Measurements from ENCODE around the gene APOBEC3B.
A peak's percentile ranks its signal among the peaks of the same experiment; 100 is the strongest.
"Not testable (repeated sequence)": the region's sequence is repeated elsewhere in the genome, so short reads cannot be mapped to it uniquely, and the experiment has no call there.

The APOBEC3B gene

DNA sequence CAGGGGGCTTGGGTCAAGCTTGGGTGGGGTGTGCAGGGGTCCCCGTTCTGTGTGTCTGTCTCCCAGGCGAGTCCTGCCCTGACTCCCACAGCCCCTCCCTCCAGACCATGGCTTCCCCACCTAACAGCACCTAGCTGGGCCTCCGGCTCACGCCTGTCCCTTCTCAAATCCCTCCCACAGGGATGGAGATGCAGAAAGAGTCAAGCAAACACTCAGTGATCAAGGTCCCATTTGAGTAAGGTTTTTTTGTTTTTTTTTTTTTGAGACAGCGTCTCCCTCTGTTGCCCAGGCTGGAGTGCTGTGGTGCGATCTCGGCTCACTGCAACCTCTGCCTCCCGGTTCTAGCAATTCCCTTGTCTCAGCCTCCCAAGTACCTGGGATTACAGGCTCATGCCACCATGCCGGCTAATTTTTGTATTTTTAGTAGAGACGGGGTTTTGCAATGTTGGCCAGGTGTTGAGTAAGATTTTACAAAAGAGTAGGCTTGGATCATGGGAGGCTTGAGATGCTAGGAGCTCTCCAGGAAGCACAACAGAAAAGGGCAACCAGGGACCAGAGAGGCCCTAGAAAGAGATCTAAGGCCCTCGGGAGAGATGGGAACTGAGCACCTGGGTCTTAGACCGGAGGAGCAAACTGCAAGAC, 44.5 kb downstream of the APOBEC3B start:
- H3K4me1 ChIP-seq (ENCODE audit: control insufficient read depth, insufficient read depth, low read length) = peaks cover 4% of the 10 kb centered on the region
- no peak for DNase-seq (ENCODE audit: low read depth)
- H3K9ac ChIP-seq (ENCODE audit: low read length) = no peak overlapping the region
- no peaks in the 10 kb centered on the region for H3K36me3 ChIP-seq (ENCODE audit: control insufficient read depth, insufficient read depth, low read length, severe bottlenecking)
- H3K4me3 ChIP-seq (ENCODE audit: low read length) = no peak overlapping the region
- H3K9me3 ChIP-seq (ENCODE audit: control insufficient read depth, low read length) = no peaks in the 10 kb centered on the region
- no peaks in the 10 kb centered on the region for H3K27me3 ChIP-seq (replicated peaks; ENCODE audit: control insufficient read depth, insufficient read depth, low read length)

DNA sequence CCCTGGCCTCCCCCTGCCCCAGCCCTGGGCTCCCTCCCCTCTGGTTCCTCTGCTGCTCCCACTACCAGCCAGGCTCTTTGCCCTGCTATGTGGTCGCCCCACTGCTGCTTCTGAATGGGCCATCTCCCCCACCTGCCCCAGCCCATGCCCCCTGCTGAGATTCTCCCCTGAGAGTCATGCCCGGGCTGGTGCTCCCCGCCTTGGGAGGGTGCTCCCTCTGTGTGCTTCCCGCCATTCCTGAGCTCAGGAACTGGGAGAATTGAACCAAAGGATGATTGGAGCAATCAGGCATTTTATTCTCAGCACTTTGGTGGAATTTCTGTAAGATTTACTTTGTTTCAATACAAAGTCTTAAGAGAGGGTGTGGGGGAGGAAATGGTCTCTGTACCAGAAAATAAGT, 45.6 kb downstream of the APOBEC3B start:
- Histone ChIP-seq H3K9me3 (ENCODE audit: control insufficient read depth, low read length) (no peaks in the 10 kb centered on the region), H3K27me3 (replicated peaks; ENCODE audit: control insufficient read depth, insufficient read depth, low read length) (no peaks in the 10 kb centered on the region), H3K4me3 (ENCODE audit: low read length) (no peak overlapping the region), H3K4me1 (ENCODE audit: control insufficient read depth, insufficient read depth, low read length) (no peaks in the 10 kb centered on the region), H3K9ac (ENCODE audit: low read length) (no peak overlapping the region), H3K36me3 (ENCODE audit: control insufficient read depth, insufficient read depth, low read length, severe bottlenecking) (no peaks in the 10 kb centered on the region)
- no peak for DNase-seq (ENCODE audit: low read depth)

DNA sequence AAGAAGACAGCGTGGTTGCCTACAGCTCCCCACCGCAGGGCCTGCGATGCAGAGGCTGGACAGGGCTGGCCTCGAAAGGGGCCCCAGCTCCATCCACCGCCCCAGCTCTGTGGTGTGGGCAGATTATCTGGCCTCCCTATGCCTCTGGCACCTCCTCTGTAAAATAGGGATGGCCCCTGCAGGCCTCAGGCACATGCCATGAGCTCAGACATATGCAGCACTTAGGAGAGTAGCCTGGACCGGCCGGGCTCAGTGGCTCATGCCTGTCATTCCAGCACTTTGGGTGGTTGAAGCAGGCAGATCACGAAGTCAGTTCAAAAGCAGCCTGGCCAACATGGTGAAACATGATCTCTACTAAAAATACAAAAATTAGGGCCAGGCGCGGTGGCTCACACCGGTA, 46.1 kb downstream of the APOBEC3B start:
- DNase-seq (ENCODE audit: low read depth) = peak; percentile 51

GRCh38 chr22:39029227-39029626, 47.1 kb downstream of the APOBEC3B start:
- H3K36me3 ChIP-seq (ENCODE audit: control insufficient read depth, insufficient read depth, low read length, severe bottlenecking) = no peaks in the 10 kb centered on the region

More for the DNA sequence above, 46.1 kb downstream of the APOBEC3B start:
- no peak overlapping the region for H3K9ac ChIP-seq (ENCODE audit: low read length)
- no peaks in the 10 kb centered on the region for H3K36me3 ChIP-seq (ENCODE audit: control insufficient read depth, insufficient read depth, low read length, severe bottlenecking)
- no peaks in the 10 kb centered on the region for H3K4me1 ChIP-seq (ENCODE audit: control insufficient read depth, insufficient read depth, low read length)
- H3K27me3 ChIP-seq (replicated peaks; ENCODE audit: control insufficient read depth, insufficient read depth, low read length) = no peaks in the 10 kb centered on the region
- H3K4me3 ChIP-seq (ENCODE audit: low read length) = no peak overlapping the region
- H3K9me3 ChIP-seq (ENCODE audit: control insufficient read depth, low read length) = no peaks in the 10 kb centered on the region

DNA sequence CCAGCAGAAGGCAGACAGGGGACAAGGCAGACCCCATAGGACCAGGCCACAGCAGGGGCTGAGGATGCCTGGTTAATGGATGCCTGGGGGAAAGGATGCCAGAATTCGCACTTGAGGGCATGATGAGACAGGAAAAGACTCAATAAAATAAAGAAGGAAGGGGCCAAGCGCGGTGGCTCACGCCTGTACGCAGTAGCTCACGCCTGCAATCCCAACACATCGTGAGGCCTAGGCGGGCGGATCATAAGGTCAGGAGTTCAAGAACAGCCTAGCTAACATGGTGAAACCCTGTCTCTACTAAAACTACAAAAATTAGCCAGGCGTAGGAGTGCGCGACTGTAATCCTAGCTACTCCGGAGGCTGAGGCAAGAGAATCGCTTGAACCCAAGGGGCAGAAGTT, 48.6 kb downstream of the APOBEC3B start:
- no peaks in the 10 kb centered on the region for H3K4me1 ChIP-seq (ENCODE audit: control insufficient read depth, insufficient read depth, low read length)
- DNase-seq (ENCODE audit: low read depth) = no peak
- no peaks in the 10 kb centered on the region for H3K9me3 ChIP-seq (ENCODE audit: control insufficient read depth, low read length)
- no peaks in the 10 kb centered on the region for H3K36me3 ChIP-seq (ENCODE audit: control insufficient read depth, insufficient read depth, low read length, severe bottlenecking)
- no peaks in the 10 kb centered on the region for H3K27me3 ChIP-seq (replicated peaks; ENCODE audit: control insufficient read depth, insufficient read depth, low read length)
- H3K4me3 ChIP-seq (ENCODE audit: low read length) = no peak overlapping the region
- H3K9ac ChIP-seq (ENCODE audit: low read length) = no peak overlapping the region

More at GRCh38 chr22:39029227-39029626, 47.1 kb downstream of the APOBEC3B start:
- Histone ChIP-seq H3K9me3 (ENCODE audit: control insufficient read depth, low read length) (no peaks in the 10 kb centered on the region), H3K9ac (ENCODE audit: low read length) (no peak overlapping the region), H3K4me3 (ENCODE audit: low read length) (no peak overlapping the region), H3K4me1 (ENCODE audit: control insufficient read depth, insufficient read depth, low read length) (no peaks in the 10 kb centered on the region), H3K27me3 (replicated peaks; ENCODE audit: control insufficient read depth, insufficient read depth, low read length) (no peaks in the 10 kb centered on the region)
- no peak for DNase-seq (ENCODE audit: low read depth)

DNA sequence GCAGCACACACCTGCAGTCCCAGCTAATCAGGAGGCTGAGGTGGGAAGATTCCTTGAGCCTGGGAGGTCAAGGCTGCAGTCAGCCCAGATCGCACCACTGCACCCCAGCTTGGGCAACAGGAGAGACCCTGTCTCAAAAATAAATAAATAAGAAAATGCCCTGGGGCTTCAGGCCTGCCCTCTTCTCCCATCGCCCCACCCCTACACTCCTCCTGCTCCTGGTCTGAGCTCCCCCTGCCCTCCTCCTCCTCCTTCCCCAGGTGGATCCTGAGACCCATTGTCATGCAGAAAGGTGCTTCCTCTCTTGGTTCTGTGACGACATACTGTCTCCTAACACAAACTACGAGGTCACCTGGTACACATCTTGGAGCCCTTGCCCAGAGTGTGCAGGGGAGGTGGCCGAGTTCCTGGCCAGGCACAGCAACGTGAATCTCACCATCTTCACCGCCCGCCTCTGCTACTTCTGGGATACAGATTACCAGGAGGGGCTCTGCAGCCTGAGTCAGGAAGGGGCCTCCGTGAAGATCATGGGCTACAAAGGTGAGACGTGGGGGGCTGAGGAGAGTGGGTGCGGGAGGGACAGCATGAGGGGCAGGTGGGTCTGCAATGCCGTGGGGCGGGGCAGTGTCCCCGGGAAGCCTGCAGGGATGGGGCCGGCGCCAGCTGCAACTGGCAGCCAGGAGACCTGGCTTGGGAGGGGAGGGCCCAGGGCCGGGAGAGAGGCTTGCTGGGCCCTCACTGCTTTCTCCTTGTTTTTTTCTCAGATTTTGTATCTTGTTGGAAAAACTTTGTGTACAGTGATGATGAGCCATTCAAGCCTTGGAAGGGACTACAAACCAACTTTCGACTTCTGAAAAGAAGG, 49.5 kb downstream of the APOBEC3B start:
- not testable (repeated sequence) for H3K9ac ChIP-seq (ENCODE audit: low read length); H3K4me1 ChIP-seq (ENCODE audit: control insufficient read depth, insufficient read depth, low read length); H3K4me3 ChIP-seq (ENCODE audit: low read length); H3K9me3 ChIP-seq (ENCODE audit: control insufficient read depth, low read length); H3K36me3 ChIP-seq (ENCODE audit: control insufficient read depth, insufficient read depth, low read length, severe bottlenecking); DNase-seq (ENCODE audit: low read depth); H3K27me3 ChIP-seq (replicated peaks; ENCODE audit: control insufficient read depth, insufficient read depth, low read length)

DNA sequence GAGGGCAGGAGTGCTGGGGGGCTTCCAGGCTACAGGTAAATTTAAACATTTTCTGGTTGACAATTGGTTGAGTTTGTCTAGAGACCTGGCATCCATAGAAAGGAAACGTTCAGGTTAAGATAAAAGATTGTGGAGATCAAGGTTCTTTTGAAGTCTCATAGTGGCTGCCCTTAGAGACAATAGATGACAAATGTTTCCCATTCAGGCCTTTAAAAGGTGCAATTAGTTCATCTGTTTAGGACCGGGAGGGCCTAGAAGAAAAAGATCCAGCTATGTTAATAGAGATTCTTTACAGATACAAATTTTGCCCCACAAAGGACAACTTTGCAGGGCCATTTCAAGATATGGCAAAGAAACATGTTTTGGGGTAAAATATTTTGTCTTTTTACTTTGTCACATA, 54.9 kb downstream of the APOBEC3B start:
- H3K9me3 ChIP-seq (ENCODE audit: control insufficient read depth, low read length); H3K4me3 ChIP-seq (ENCODE audit: low read length); H3K27me3 ChIP-seq (replicated peaks; ENCODE audit: control insufficient read depth, insufficient read depth, low read length); H3K9ac ChIP-seq (ENCODE audit: low read length); H3K36me3 ChIP-seq (ENCODE audit: control insufficient read depth, insufficient read depth, low read length, severe bottlenecking); H3K4me1 ChIP-seq (ENCODE audit: control insufficient read depth, insufficient read depth, low read length); DNase-seq (ENCODE audit: low read depth): not testable (repeated sequence)

- Histone ChIP-seq H3K27me3 (replicated peaks; ENCODE audit: control insufficient read depth, insufficient read depth, low read length) (no peaks in the 10 kb centered on the region), H3K9me3 (ENCODE audit: control insufficient read depth, low read length) (no peaks in the 10 kb centered on the region), H3K4me1 (ENCODE audit: control insufficient read depth, insufficient read depth, low read length) (no peaks in the 10 kb centered on the region), H3K36me3 (ENCODE audit: control insufficient read depth, insufficient read depth, low read length, severe bottlenecking) (no peaks in the 10 kb centered on the region), H3K4me3 (ENCODE audit: low read length) (no peak overlapping the region), H3K9ac (ENCODE audit: low read length) (no peak overlapping the region)
- no peak for DNase-seq (ENCODE audit: low read depth)
These were observed 57.4 kb downstream of the APOBEC3B start for GRCh38 chr22:39039306-39040126.

DNA sequence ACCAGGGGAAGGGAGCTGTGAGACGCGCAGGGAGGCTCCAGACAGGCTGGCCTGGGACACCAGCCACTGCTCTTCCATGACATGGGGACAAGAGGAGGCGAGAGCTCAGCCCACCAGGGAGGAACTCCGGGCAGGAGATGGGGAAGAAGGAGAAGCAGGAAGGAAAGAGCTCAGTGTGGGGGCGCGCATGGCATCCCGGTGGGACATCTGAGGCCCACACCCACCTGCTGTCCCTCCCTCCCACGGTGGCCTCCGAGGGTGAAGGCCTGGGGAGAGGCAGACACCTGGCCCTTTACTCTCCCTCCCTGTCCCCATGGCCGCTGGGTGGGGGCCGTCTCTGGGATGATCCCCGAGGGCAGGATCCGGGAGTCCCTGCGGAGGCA, 58.0 kb downstream of the APOBEC3B start:
- H3K27me3 ChIP-seq (replicated peaks; ENCODE audit: control insufficient read depth, insufficient read depth, low read length); H3K9me3 ChIP-seq (ENCODE audit: control insufficient read depth, low read length); H3K36me3 ChIP-seq (ENCODE audit: control insufficient read depth, insufficient read depth, low read length, severe bottlenecking); DNase-seq (ENCODE audit: low read depth); H3K4me1 ChIP-seq (ENCODE audit: control insufficient read depth, insufficient read depth, low read length); H3K9ac ChIP-seq (ENCODE audit: low read length): not testable (repeated sequence)
- H3K4me3 ChIP-seq (ENCODE audit: low read length) = peak overlapping the region; percentile 80

DNA sequence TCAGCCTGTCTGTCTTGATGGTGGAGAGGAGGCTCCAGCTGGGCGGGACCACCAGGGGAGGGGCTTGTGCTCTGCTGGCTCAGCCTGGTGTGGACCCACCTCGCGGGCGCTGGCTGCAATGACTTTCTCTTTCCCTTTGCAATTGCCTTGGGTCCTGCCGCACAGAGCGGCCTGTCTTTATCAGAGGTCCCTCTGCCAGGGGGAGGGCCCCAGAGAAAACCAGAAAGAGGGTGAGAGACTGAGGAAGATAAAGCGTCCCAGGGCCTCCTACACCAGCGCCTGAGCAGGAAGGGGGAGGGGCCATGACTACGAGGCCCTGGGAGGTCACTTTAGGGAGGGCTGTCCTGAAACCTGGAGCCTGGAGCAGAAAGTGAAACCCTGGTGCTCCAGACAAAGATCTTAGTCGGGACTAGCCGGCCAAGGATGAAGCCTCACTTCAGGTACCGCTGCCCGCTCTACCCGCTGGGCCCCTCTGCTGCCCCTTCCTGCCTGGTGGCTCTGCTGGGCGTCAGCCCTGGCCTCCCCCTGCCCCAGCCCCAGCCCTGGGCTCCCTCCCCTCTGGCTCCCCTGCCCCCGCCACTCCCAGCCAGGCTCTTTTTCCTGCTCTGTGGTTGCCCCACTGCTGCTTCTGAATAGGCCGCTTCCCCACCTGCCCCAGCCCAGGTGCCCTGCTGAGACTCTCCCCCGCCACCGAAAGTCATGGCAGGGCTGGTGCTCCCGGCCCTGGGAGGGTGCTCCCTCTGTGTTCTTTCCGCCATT, 58.6 kb downstream of the APOBEC3B start, which contains the start of gene APOBEC3F:
APOBEC3F (plus strand) TSS at position 327 of the 759 bp plus-strand sequence; CDS start at position 424, 97 bp downstream.
- not testable (repeated sequence) for H3K27me3 ChIP-seq (replicated peaks; ENCODE audit: control insufficient read depth, insufficient read depth, low read length); H3K36me3 ChIP-seq (ENCODE audit: control insufficient read depth, insufficient read depth, low read length, severe bottlenecking); H3K9me3 ChIP-seq (ENCODE audit: control insufficient read depth, low read length); H3K4me1 ChIP-seq (ENCODE audit: control insufficient read depth, insufficient read depth, low read length)
- H3K9ac ChIP-seq (ENCODE audit: low read length) = peak within 1 kb of the TSS; percentile 75
- DNase-seq (ENCODE audit: low read depth) = peak; percentile 49
- H3K4me3 ChIP-seq (ENCODE audit: low read length) = peak within 1 kb of the TSS; percentile 80

All from adipocyte (in vitro differentiated cells).